ENCODE results near the gene CS.

CS gene

GRCh38 chr12:56321027-56321426 is 20.9 kb upstream of the CS start:
- Histone ChIP-seq H3K27ac (replicated peaks) (no peak overlapping the region), H3K4me3 (replicated peaks; ENCODE audit: insufficient read depth, low read length) (no peak overlapping the region), H3K27me3 (ENCODE audit: insufficient read depth, poor library complexity, severe bottlenecking) (no peaks in the 10 kb centered on the region)
- DNase-seq (ENCODE audit: low read depth in 1 of 2, low spot score in 1 of 2) = no peak
- TF ChIP-seq GABPA (IDR thresholded peaks at IDR 0.05; ENCODE audit: low read depth) (no peak), CTCF (IDR thresholded peaks at IDR 0.05; ENCODE audit: insufficient read depth, low read length) (no peak), POLR2AphosphoS5 (IDR thresholded peaks at IDR 0.05; ENCODE audit: low read depth) (no peak), REST (IDR thresholded peaks at IDR 0.05; ENCODE audit: insufficient replicate concordance, low read depth) (no peak), SPI1 (IDR thresholded peaks at IDR 0.05; ENCODE audit: borderline replicate concordance, low read depth) (no peak)

GRCh38 chr12:56317675-56318074 is 17.5 kb upstream of the CS start:
- no peak overlapping the region for H3K4me3 ChIP-seq (replicated peaks; ENCODE audit: insufficient read depth, low read length)
- no peaks in the 10 kb centered on the region for H3K27me3 ChIP-seq (ENCODE audit: insufficient read depth, poor library complexity, severe bottlenecking)
- TF ChIP-seq GABPA (IDR thresholded peaks at IDR 0.05; ENCODE audit: low read depth) (no peak), CTCF (IDR thresholded peaks at IDR 0.05; ENCODE audit: insufficient read depth, low read length) (no peak), SPI1 (IDR thresholded peaks at IDR 0.05; ENCODE audit: borderline replicate concordance, low read depth) (no peak), POLR2AphosphoS5 (IDR thresholded peaks at IDR 0.05; ENCODE audit: low read depth) (no peak), REST (IDR thresholded peaks at IDR 0.05; ENCODE audit: insufficient replicate concordance, low read depth) (no peak)
- no peak for DNase-seq (ENCODE audit: low read depth in 1 of 2, low spot score in 1 of 2)
- H3K27ac ChIP-seq (replicated peaks) = no peak overlapping the region

GRCh38 chr12:56315622-56316473 is 15.7 kb upstream of the CS start, which contains the start of gene CNPY2:
Gene CNPY2 (minus strand): TSS chr12:56315988. CDS start chr12:56315217, 771 bp downstream.
- TF ChIP-seq SPI1 (IDR thresholded peaks at IDR 0.05; ENCODE audit: borderline replicate concordance, low read depth) (no peak), GABPA (IDR thresholded peaks at IDR 0.05; ENCODE audit: low read depth) (0 out of 2 replicates have a peak, but pooled peaks have one; percentile 50), POLR2AphosphoS5 (IDR thresholded peaks at IDR 0.05; ENCODE audit: low read depth) (peak; percentile 71), CTCF (IDR thresholded peaks at IDR 0.05; ENCODE audit: insufficient read depth, low read length) (no peak), REST (IDR thresholded peaks at IDR 0.05; ENCODE audit: insufficient replicate concordance, low read depth) (peak; percentile 46)
- no peaks in the 10 kb centered on the region for H3K27me3 ChIP-seq (ENCODE audit: insufficient read depth, poor library complexity, severe bottlenecking)
- peak within 1 kb of the TSS; percentile 98 for H3K27ac ChIP-seq (replicated peaks)
- H3K4me3 ChIP-seq (replicated peaks; ENCODE audit: insufficient read depth, low read length) = peak within 1 kb of the TSS; percentile 85
- peak; percentile 94 to 96 for DNase-seq (ENCODE audit: low read depth in 1 of 2, low spot score in 1 of 2)
